GM12878 (cell line): ENCODE results near the gene EWSR1. TPM values are rescaled to one million over a fixed set of nuclear protein-coding genes. Genes with fewer than 3 reads are reported as not detected.

Experiments used
- ATAC-seq: fragments of 200-7000 bp; cut with Tn5 transposase; 3 replicates; pipeline ENCODE4 v1.9.1; 2020; ENCODE audit warnings: mild to moderate bottlenecking, moderate library complexity
- BruUV-seq: library from RNA; stranded (reverse); fragments of 400-500 nt; replicated peaks from 2 replicates; lab custom pipeline; 2021; lab: Mats Ljungman, UMichigan
- CTCF ChIA-PET: fragments of 300-600 bp; sonication (Branson Sonifier 250); formaldehyde crosslinking; extraction: SDS; loops from one replicate; lab custom pipeline; 2021; ENCODE audit warnings: inconsistent platforms; lab: Yijun Ruan, JAX
- POLR2A ChIA-PET: fragments of 350-600 bp; formaldehyde crosslinking; extraction: SDS; loops from one replicate; lab custom pipeline; 2021; ENCODE audit warnings: inconsistent platforms; lab: Charles Lee
- RAD21 ChIA-PET: fragments of 300-600 bp; sonication (Branson Sonifier 250); formaldehyde crosslinking; loops from one replicate; lab custom pipeline; 2023; ENCODE audit warnings: antibody characterized with exemption; ENCODE audit not compliant: unreplicated experiment; lab: Charles Lee
- SMC1A ChIA-PET: fragments of 300-600 bp; sonication (Branson Sonifier 250); formaldehyde crosslinking; loops from one replicate; lab custom pipeline; 2023; ENCODE audit not compliant: unreplicated experiment, uncharacterized antibody; lab: Charles Lee
- DNase-seq: peaks from one replicate; pipeline ENCODE4 v3.0.0-alpha.2; 2011; ENCODE audit warnings: low read depth, low spot score
- FAIRE-seq: peaks from 3 replicates; lab custom pipeline; 2011; peaks lifted over from hg19 to GRCh38; lab: Jason Lieb, UNC
- H2AFZ ChIP-seq: 2 replicates; pipeline ENCODE4 v1.6.0; 2011; ENCODE audit warnings: low read depth, low read length, control low read depth; ENCODE audit not compliant: control insufficient read depth
- H3K27ac ChIP-seq: 2 replicates; pipeline ENCODE4 v1.5.1; 2011; ENCODE audit warnings: control low read depth; ENCODE audit not compliant: control insufficient read depth, insufficient read depth
- H3K27me3 ChIP-seq, 2 experiments: replicated peaks in 1 of 2; 2 replicates each; pipeline versions ENCODE4 v1.6.0 to v1.6.1; 2011; ENCODE audit warnings: low read length in 1 of 2; ENCODE audit not compliant: control insufficient read depth in 2 of 2, insufficient read depth in 2 of 2
- H3K36me3 ChIP-seq, 2 experiments: 2 replicates each; pipeline ENCODE4 v1.5.1; 2011; ENCODE audit warnings: low read length in 1 of 2; ENCODE audit not compliant: control insufficient read depth in 2 of 2, insufficient read depth in 2 of 2
- H3K4me1 ChIP-seq: 2 replicates; pipeline ENCODE4 v1.6.1; 2011; ENCODE audit warnings: mild to moderate bottlenecking, low read length, moderate library complexity, mixed read lengths; ENCODE audit not compliant: control insufficient read depth, insufficient read depth
- H3K4me2 ChIP-seq: 2 replicates; pipeline ENCODE4 v1.6.0; 2011; ENCODE audit warnings: control low read depth; ENCODE audit not compliant: control insufficient read depth, insufficient read depth
- H3K4me3 ChIP-seq: fragments of 200-600 bp; sonication (generic); 2 replicates; pipeline ENCODE4 v1.5.1; 2016
- H3K79me2 ChIP-seq: 2 replicates; pipeline ENCODE4 v1.6.0; 2011; ENCODE audit warnings: low read length; ENCODE audit not compliant: control insufficient read depth, insufficient read depth
- H3K9ac ChIP-seq: 2 replicates; pipeline ENCODE4 v1.8.0; 2011; ENCODE audit warnings: low read length, control low read depth, mixed read lengths; ENCODE audit not compliant: control insufficient read depth, insufficient read depth
- H3K9me3 ChIP-seq: replicated peaks from 3 replicates; pipeline ENCODE4 v1.5.1; 2011; ENCODE audit warnings: mild to moderate bottlenecking, low read length; ENCODE audit not compliant: control insufficient read depth, insufficient read depth
- H4K20me1 ChIP-seq: 2 replicates; pipeline ENCODE4 v1.6.0; 2011; ENCODE audit not compliant: control insufficient read depth, insufficient read depth
- BACH1 ChIP-seq: fragments of 450-650 bp; IDR thresholded peaks from 2 replicates; pipeline ENCODE4 v1.6.1; 2017; ENCODE audit warnings: mild to moderate bottlenecking, borderline replicate concordance
- BMI1 ChIP-seq: fragments of 450-650 bp; IDR thresholded peaks from 2 replicates; pipeline ENCODE4 v1.6.1; 2016; ENCODE audit warnings: mild to moderate bottlenecking, moderate library complexity, borderline replicate concordance
- IKZF1 ChIP-seq: fragments of 450-650 bp; conservative IDR thresholded peaks from 2 replicates; pipeline ENCODE4 v1.6.1; 2017; ENCODE audit warnings: antibody characterized with exemption, mild to moderate bottlenecking
- IKZF2 ChIP-seq, 2 experiments: fragments of 450-650 bp; IDR thresholded peaks; 2 replicates each; pipeline ENCODE4 v1.6.1; 2017; ENCODE audit warnings: mild to moderate bottlenecking in 2 of 2, moderate library complexity in 2 of 2
- NKRF ChIP-seq: fragments of 450-650 bp; conservative IDR thresholded peaks from 2 replicates; pipeline ENCODE4 v1.6.1; 2017; ENCODE audit warnings: mild to moderate bottlenecking, moderate library complexity
- NR2C2 ChIP-seq: IDR thresholded peaks from 2 replicates; pipeline ENCODE4 v1.6.1; 2011; ENCODE audit warnings: borderline replicate concordance, low read depth; ENCODE audit not compliant: control insufficient read depth, insufficient read length
- RB1 ChIP-seq: fragments of 450-650 bp; formaldehyde crosslinking; IDR thresholded peaks from 2 replicates; pipeline ENCODE4 v1.6.1; 2017; ENCODE audit warnings: mild to moderate bottlenecking, borderline replicate concordance
- RUNX3 ChIP-seq: IDR thresholded peaks from 2 replicates; pipeline ENCODE4 v1.6.1; 2012; ENCODE audit warnings: low read length, inconsistent platforms
- SREBF2 ChIP-seq: IDR thresholded peaks from 2 replicates; pipeline ENCODE4 v1.6.1; 2012; ENCODE audit warnings: mild to moderate bottlenecking, low read length
- STAT3 ChIP-seq: IDR thresholded peaks from 2 replicates; pipeline ENCODE4 v1.6.1; 2011; ENCODE audit warnings: low read depth, low read length, improper control_type of control experiment
- YY1 ChIP-seq: IDR thresholded peaks from 2 replicates; pipeline ENCODE4 v1.6.1; 2011; ENCODE audit warnings: low read depth, mild to moderate bottlenecking, low read length
- ZNF207 ChIP-seq: fragments of 450-650 bp; IDR thresholded peaks from 2 replicates; pipeline ENCODE4 v1.6.1; 2014; ENCODE audit warnings: antibody characterized with exemption, mild to moderate bottlenecking, borderline replicate concordance
- WGBS: methylation state at CpG from one replicate; pipeline ENCODE4 v1.1.6; 2016; ENCODE audit warnings: low lambda C conversion rate; ENCODE audit not compliant: insufficient replicate concordance, insufficient coverage; ENCODE audit errors: missing lambda C conversion rate; 5-methylcytosine and 5-hydroxymethylcytosine counted together
- in situ Hi-C: fragments of 300-500 bp; cut with MboI; formaldehyde crosslinking; loops from 9 replicates; pipeline ENCODE4 v1.14.3; 2018; ENCODE audit warnings: mixed read lengths
- intact Hi-C: fragments of 100-400 bp; cut with micrococcal nuclease; formaldehyde crosslinking; loops from one replicate; pipeline ENCODE4 v1.14.2; 2022; ENCODE audit not compliant: unreplicated experiment
- polyA plus RNA-seq, 11 experiments: library from polyadenylated mRNA; depleted of rRNA in 4 of 11; unstranded in 6 of 11; stranded (reverse) in 5 of 11; fragments of >200 nt; fragmentation: Nextera tagmentation in 4 of 11; fragmentation: Illumina TruSeq in 1 of 11; extraction: Ambion mirVana in 4 of 11; extraction: Trizol in 1 of 11; gene quantifications; 1 replicate in 1 of 11; 2 replicates in 10 of 11; pipeline versions ENCODE4 v1.2.1 to v1.2.3, GENCODE V29; 2011 to 2016; ENCODE audit warnings: inconsistent platforms in 2 of 11, missing spikeins in 2 of 11, low read depth in 1 of 11
- total RNA-seq, 4 experiments: library from RNA; depleted of rRNA in 3 of 4; stranded (reverse); fragments of >200 nt in 3 of 4; fragmentation: Illumina TruSeq in 1 of 4; extraction: Trizol in 1 of 4; gene quantifications; 2 replicates each; pipeline versions ENCODE4 v1.2.1 to v1.2.3, GENCODE V29; 2013 to 2021
- TF ChIP-seq, protein P1 (sequence below): fragments of 450-650 bp; IDR thresholded peaks from 2 replicates; pipeline ENCODE4 v1.6.1; 2017; ENCODE audit warnings: mild to moderate bottlenecking

The EWSR1 gene
- total and polyA plus RNA-seq, 10 of the 15 experiments (the other 5 are each of a cell fraction or from before 2014, with no cell fraction given) = 130 to 480 (median 356) TPM

DNA sequence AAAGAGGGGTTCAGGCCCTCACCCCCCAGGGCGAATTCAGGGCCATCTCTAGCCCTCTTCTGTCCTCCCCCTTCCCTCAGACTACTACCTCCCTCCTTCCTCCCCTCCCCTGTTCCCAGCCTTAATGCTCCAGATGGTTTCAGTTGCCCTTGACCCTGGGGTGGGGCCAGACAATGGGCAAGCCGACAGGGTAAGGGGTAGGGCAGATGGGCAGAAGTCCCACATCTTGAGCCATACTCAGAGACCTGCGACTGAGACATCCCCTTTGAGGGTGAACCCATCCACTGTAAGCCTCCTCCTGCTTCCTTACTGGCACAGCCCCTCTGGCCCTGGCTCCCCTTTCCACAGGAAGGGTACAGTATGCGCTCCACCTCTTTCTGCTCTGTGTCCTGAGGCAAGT lies 2.1 kb upstream of the EWSR1 start:
- FAIRE-seq = no peak
- in situ Hi-C loops = no loop called here
- BruUV-seq = no TSS peak
- ChIA-PET POLR2A (no interaction called here), RAD21 (no interaction called here), CTCF (no interaction called here), SMC1A (interaction anchor here (0.9 to 1.0 kb wide), 3 partner anchors 11 to 54 kb away, joined by 4 read pairs; no protein-coding TSS in a partner anchor)
- Histone ChIP-seq H3K9me3 (no peaks in the 10 kb centered on the region), H2AFZ (no peak overlapping the region), H3K9ac (no peak overlapping the region), H3K4me1 (no peaks in the 10 kb centered on the region), H3K27me3 (no peaks in the 10 kb centered on the region), H3K4me3 (no peak overlapping the region), H3K4me2 (peak overlapping the region; percentile 88; the same call in 1 of the 2 replicates), H3K79me2 (peaks cover 54% of the 10 kb centered on the region), H4K20me1 (peaks cover 7% of the 10 kb centered on the region), H3K27ac (no peak overlapping the region), H3K36me3 (peaks cover 9 to 12% of the 10 kb centered on the region in 2 experiments; a peak in 3 of 4 replicates)
- no peak for TF ChIP-seq RB1
- TF ChIP-seq BMI1 = no peak
- TF ChIP-seq, protein P1, sequence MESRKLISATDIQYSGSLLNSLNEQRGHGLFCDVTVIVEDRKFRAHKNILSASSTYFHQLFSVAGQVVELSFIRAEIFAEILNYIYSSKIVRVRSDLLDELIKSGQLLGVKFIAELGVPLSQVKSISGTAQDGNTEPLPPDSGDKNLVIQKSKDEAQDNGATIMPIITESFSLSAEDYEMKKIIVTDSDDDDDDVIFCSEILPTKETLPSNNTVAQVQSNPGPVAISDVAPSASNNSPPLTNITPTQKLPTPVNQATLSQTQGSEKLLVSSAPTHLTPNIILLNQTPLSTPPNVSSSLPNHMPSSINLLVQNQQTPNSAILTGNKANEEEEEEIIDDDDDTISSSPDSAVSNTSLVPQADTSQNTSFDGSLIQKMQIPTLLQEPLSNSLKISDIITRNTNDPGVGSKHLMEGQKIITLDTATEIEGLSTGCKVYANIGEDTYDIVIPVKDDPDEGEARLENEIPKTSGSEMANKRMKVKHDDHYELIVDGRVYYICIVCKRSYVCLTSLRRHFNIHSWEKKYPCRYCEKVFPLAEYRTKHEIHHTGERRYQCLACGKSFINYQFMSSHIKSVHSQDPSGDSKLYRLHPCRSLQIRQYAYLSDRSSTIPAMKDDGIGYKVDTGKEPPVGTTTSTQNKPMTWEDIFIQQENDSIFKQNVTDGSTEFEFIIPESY = no peak
- TF ChIP-seq NKRF = no peak
- no peak for TF ChIP-seq ZNF207
- no peak for TF ChIP-seq NR2C2
- TF ChIP-seq YY1 = no peak
- no peak for TF ChIP-seq STAT3
- TF ChIP-seq SREBF2 = no peak
- no peak for TF ChIP-seq IKZF2 (IDR thresholded peaks at IDR 0.05)
- TF ChIP-seq IKZF1 = no peak
- TF ChIP-seq BACH1 = no peak
- no peak for TF ChIP-seq RUNX3
- ATAC-seq = no peak
- no peak for DNase-seq
- WGBS = 85% methylated on average over 4 of the region's 4 CpGs
- intact Hi-C loops = no loop called here
